Erythroblast (primary cell): ENCODE results near the gene TMCC3.

Experiments used
- GATA1 ChIP-seq: IDR thresholded peaks from 2 replicates; pipeline ENCODE4 v1.6.1; 2011; ENCODE audit warnings: low read depth, mild to moderate bottlenecking, control low read depth, low read length, moderate library complexity
- POLR2A ChIP-seq: IDR thresholded peaks from 2 replicates; pipeline ENCODE4 v1.6.1; 2011; ENCODE audit warnings: mild to moderate bottlenecking, low read length

GRCh38 chr12:94597268-94597667, 53.1 kb downstream of the TMCC3 start:
- no peak for TF ChIP-seq POLR2A
- no peak for TF ChIP-seq GATA1
